SU-DHL-6 (cell line): ENCODE measurements around the gene OLFML2B.

Source experiments
- H2AFZ ChIP-seq: fragments of 200-600 bp; sonication (generic); 2 replicates; pipeline ENCODE4 v1.6.1; 2014; ENCODE audit warnings: low read depth, mild to moderate bottlenecking, moderate library complexity, mixed read lengths, antibody characterized with exemption, low read length; ENCODE audit not compliant: severe bottlenecking
- H3F3A ChIP-seq: fragments of 200-600 bp; shearing (Covaris generic); 2 replicates; pipeline ENCODE4 v1.6.0; 2016; ENCODE audit warnings: antibody characterized with exemption, mild to moderate bottlenecking; ENCODE audit not compliant: insufficient read depth
- H3K27ac ChIP-seq: fragments of 200-600 bp; sonication (generic); 2 replicates; pipeline ENCODE4 v1.5.1; 2016; ENCODE audit warnings: low read depth, mild to moderate bottlenecking, low read length, moderate library complexity, mixed read lengths
- H3K27me3 ChIP-seq: fragments of 200-600 bp; sonication (generic), shearing (Covaris generic); 2 replicates; pipeline ENCODE4 v1.6.0; 2014; ENCODE audit warnings: mild to moderate bottlenecking, low read length
- H3K36me3 ChIP-seq: fragments of 200-600 bp; sonication (generic); 2 replicates; pipeline ENCODE4 v1.6.1; 2014; ENCODE audit warnings: mild to moderate bottlenecking, low read length, mixed read lengths
- H3K4me2 ChIP-seq: fragments of 300-600, 200-600 bp; shearing (Covaris generic), sonication (generic); 2 replicates; pipeline ENCODE4 v1.6.0; 2014; ENCODE audit warnings: low read length, low read depth, mild to moderate bottlenecking; ENCODE audit not compliant: poor library complexity, severe bottlenecking
- H3K4me3 ChIP-seq: fragments of 200-600 bp; sonication (generic); 2 replicates; pipeline ENCODE4 v1.5.1; 2014; ENCODE audit warnings: antibody characterized with exemption, low read length, mild to moderate bottlenecking, mixed read lengths; ENCODE audit not compliant: insufficient read depth, poor library complexity, severe bottlenecking
- H3K79me2 ChIP-seq: fragments of 200-600 bp; sonication (generic); 2 replicates; pipeline ENCODE4 v1.6.1; 2014; ENCODE audit warnings: mild to moderate bottlenecking, low read length, moderate library complexity; ENCODE audit not compliant: insufficient read depth
- H3K9ac ChIP-seq: fragments of 200-600 bp; sonication (generic); 2 replicates; pipeline ENCODE4 v1.7.0; 2014; ENCODE audit warnings: mild to moderate bottlenecking, low read length
- H3K9me2 ChIP-seq: fragments of 200-600 bp; sonication (generic); replicated peaks from 2 replicates; pipeline ENCODE4 v1.6.1; 2014; ENCODE audit warnings: low read length; ENCODE audit not compliant: insufficient read depth
- H3K9me3 ChIP-seq: fragments of 200-600 bp; sonication (generic); 2 replicates; pipeline ENCODE4 v1.6.1; 2014; ENCODE audit warnings: low read length, mixed read lengths; ENCODE audit not compliant: insufficient read depth
- H4K20me1 ChIP-seq: fragments of 200-600 bp; sonication (generic); 2 replicates; pipeline ENCODE4 v1.6.1; 2014; ENCODE audit warnings: low read depth, mild to moderate bottlenecking, antibody characterized with exemption, low read length, moderate library complexity, mixed read lengths
- CTCF ChIP-seq: fragments of 200-600 bp; sonication (generic); IDR thresholded peaks from one replicate; pipeline ENCODE4 v1.5.1; 2017; ENCODE audit warnings: antibody characterized with exemption, mild to moderate bottlenecking, low read length, moderate library complexity; ENCODE audit not compliant: insufficient read depth, poor library complexity, severe bottlenecking
- EZH2phosphoT487 ChIP-seq: fragments of 200-600 bp; sonication (generic), shearing (Covaris generic); conservative IDR thresholded peaks from 2 replicates; pipeline ENCODE4 v1.6.1; 2018; ENCODE audit warnings: mild to moderate bottlenecking, antibody characterized with exemption, low read length, moderate library complexity, mixed read lengths

The OLFML2B gene

GRCh38 chr1:161954466-161954865 is 69.2 kb downstream of the OLFML2B start:
- H3K4me2 ChIP-seq, result no peak overlapping the region
- no peak overlapping the region for H3K27ac ChIP-seq

GRCh38 chr1:161954050-161954449 is 69.6 kb downstream of the OLFML2B start:
- Histone ChIP-seq H4K20me1 (no peaks in the 10 kb centered on the region), H3K27me3 (no peaks in the 10 kb centered on the region), H3K4me3 (no peak overlapping the region), H3F3A (no peaks in the 10 kb centered on the region), H3K9me2 (no peaks in the 10 kb centered on the region), H3K79me2 (no peaks in the 10 kb centered on the region), H2AFZ (no peak overlapping the region), H3K9ac (no peak overlapping the region), H3K27ac (no peak overlapping the region), H3K36me3 (no peaks in the 10 kb centered on the region; the same call in 1 of the 2 replicates), H3K4me2 (no peak overlapping the region), H3K9me3 (no peaks in the 10 kb centered on the region)
- TF ChIP-seq CTCF (no peak), EZH2phosphoT487 (no peak)

More at GRCh38 chr1:161954466-161954865, 69.2 kb downstream of the OLFML2B start:
- Histone ChIP-seq H3K9ac (no peak overlapping the region), H3K9me2 (no peaks in the 10 kb centered on the region), H3F3A (no peaks in the 10 kb centered on the region), H3K27me3 (no peaks in the 10 kb centered on the region), H3K4me3 (no peak overlapping the region), H3K36me3 (no peaks in the 10 kb centered on the region; the same call in 1 of the 2 replicates), H4K20me1 (no peaks in the 10 kb centered on the region), H2AFZ (no peak overlapping the region), H3K79me2 (no peaks in the 10 kb centered on the region), H3K9me3 (no peaks in the 10 kb centered on the region)
- TF ChIP-seq EZH2phosphoT487 (no peak), CTCF (no peak)

GRCh38 chr1:161953256-161953920 is 70.3 kb downstream of the OLFML2B start:
- no peaks in the 10 kb centered on the region for H3F3A ChIP-seq
- H4K20me1 ChIP-seq, result no peaks in the 10 kb centered on the region
- no peaks in the 10 kb centered on the region for H3K36me3 ChIP-seq
- no peaks in the 10 kb centered on the region for H3K27me3 ChIP-seq
- no peak overlapping the region for H2AFZ ChIP-seq
- H3K79me2 ChIP-seq, result no peaks in the 10 kb centered on the region
- H3K9me2 ChIP-seq, result no peaks in the 10 kb centered on the region
- TF ChIP-seq EZH2phosphoT487 (no peak), CTCF (no peak)
- no peak overlapping the region for H3K4me3 ChIP-seq
- H3K4me2 ChIP-seq, result no peak overlapping the region
- no peaks in the 10 kb centered on the region for H3K9me3 ChIP-seq
- no peak overlapping the region for H3K9ac ChIP-seq
- no peak overlapping the region for H3K27ac ChIP-seq
